Psoas muscle (tissue), 8 donors: ENCODE data around the gene LRP5. TPM values are rescaled to one million over a fixed set of nuclear protein-coding genes. Genes with fewer than 3 reads are reported as not detected.

Source experiments
- ATAC-seq, 4 donors: fragments of 200-7000 bp; cut with Tn5 transposase; one replicate each; pipeline ENCODE4 v1.9.1; 2020; ENCODE audit warnings: moderate library complexity in 3 of 4, mild to moderate bottlenecking in 2 of 4
- DNase-seq, 2 donors: peaks; one replicate each; pipeline ENCODE4 v3.0.0-alpha.2; 2020
- H3K27ac ChIP-seq: fragments of 200-600 bp; one replicate; pipeline ENCODE4 v1.8.0; 2022
- H3K27me3 ChIP-seq, 3 donors: fragments of 200-600 bp in 1 of 3; one replicate each; pipeline versions ENCODE4 v1.6.1 to v1.8.0; 2013 to 2022; ENCODE audit warnings: low read length in 2 of 3, mild to moderate bottlenecking in 2 of 3, moderate library complexity in 1 of 3; ENCODE audit not compliant: insufficient read depth in 3 of 3
- H3K36me3 ChIP-seq, 2 donors: fragments of 200-600 bp in 1 of 2; one replicate each; pipeline versions ENCODE4 v1.6.1 to v1.8.0; 2013 to 2022; ENCODE audit warnings: low read depth in 1 of 2, mild to moderate bottlenecking in 1 of 2, moderate library complexity in 1 of 2; ENCODE audit not compliant: insufficient read depth in 1 of 2
- H3K4me1 ChIP-seq: fragments of 200-600 bp; one replicate; pipeline ENCODE4 v1.8.0; 2022
- H3K4me3 ChIP-seq: fragments of 200-600 bp; one replicate; pipeline ENCODE4 v1.8.0; 2022; ENCODE audit warnings: mild to moderate bottlenecking
- H3K9me3 ChIP-seq: fragments of 200-600 bp; one replicate; pipeline ENCODE4 v1.8.0; 2022
- WGBS, 3 donors: extraction: QIAGEN DNeasy Blood & Tissue Kit; methylation state at CpG; one replicate each; pipeline versions ENCODE4 v1.1.6 to v1.1.7; 2013; 5-methylcytosine and 5-hydroxymethylcytosine counted together
- intact Hi-C, 2 donors: fragments of 100-400 bp; cut with DNase I; formaldehyde crosslinking; loops; one replicate each; pipeline versions ENCODE4 v1.11.0 to v1.14.2; 2022
- polyA plus RNA-seq, 3 donors: library from polyadenylated mRNA; stranded (reverse); fragments of 200-250 nt; gene quantifications; one replicate each; pipeline ENCODE4 v1.2.3, GENCODE V29; 2013
- total RNA-seq, 4 donors: library from RNA; stranded (reverse); fragmentation: NEBNext Ultra II Directional in 2 of 4; extraction: Animal tissue kit (Norgen Biotek cat#: 25700) in 2 of 4; gene quantifications; one replicate each; pipeline versions ENCODE4 v1.2.1 to v1.2.4, GENCODE V29; 2021 to 2023
- TF ChIP-seq, protein P1 (sequence below): fragments of 200-600 bp; IDR thresholded peaks from one replicate; pipeline ENCODE4 v1.8.0; 2022; ENCODE audit warnings: antibody characterized with exemption
- donor health status: healthy with polysubstance abuse.
- donor health status: DM: no; HTN: no; CAD: no; lungs with moderate emphysema.
- donor health status: Bipolar disorder and iron deficiency.
- donor health status: healthy.
- donor health status: DM: yes; HTN: yes; CAD: no.
- donor health status: DM: no; HTN: no; CAD: no.
- donor health status: DM: no; HTN: no; CAD: no.
- donor health status: DM: yes; HTN: yes; CAD: no.

The LRP5 gene
- total and polyA plus RNA-seq, 7 donors = 5.3 to 19.2 (median 16.7) TPM

DNA sequence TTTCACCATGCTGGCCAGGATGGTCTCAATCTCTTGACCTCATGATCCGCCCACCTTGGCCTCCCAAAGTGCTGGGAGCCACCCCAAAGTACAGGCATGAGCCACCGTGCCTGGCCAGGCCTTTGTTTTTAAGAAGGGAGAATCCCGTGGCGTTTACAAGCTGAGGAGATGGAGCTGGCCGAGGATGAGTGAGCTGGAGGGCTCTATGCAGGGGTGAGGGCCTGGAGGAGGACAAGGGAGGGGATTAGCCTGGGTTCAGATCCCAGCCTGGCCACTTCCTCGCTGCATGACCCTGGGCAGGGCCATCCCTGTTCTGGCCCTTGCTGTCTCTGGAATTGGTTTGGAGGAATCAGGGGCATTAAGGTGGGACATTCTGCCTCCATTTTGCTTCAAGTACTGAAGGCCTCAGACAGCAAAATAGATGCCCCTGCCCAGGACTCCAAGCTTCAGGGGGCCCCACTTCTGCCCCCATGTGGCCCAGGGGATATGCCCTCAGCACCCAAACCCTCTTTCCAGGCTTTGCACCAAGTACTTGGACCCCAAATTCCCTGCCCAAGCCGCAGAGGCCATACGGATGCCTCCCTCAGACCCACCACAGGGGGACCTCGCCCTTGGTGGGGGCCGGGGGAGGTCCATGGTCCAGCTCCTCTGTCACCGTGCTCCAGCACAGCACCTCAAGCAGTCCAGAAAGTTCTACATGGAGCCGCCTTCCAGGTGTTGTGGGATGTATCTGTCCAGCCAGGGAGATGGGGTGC, 12.1 kb upstream of the LRP5 start:
- TF ChIP-seq, protein P1, sequence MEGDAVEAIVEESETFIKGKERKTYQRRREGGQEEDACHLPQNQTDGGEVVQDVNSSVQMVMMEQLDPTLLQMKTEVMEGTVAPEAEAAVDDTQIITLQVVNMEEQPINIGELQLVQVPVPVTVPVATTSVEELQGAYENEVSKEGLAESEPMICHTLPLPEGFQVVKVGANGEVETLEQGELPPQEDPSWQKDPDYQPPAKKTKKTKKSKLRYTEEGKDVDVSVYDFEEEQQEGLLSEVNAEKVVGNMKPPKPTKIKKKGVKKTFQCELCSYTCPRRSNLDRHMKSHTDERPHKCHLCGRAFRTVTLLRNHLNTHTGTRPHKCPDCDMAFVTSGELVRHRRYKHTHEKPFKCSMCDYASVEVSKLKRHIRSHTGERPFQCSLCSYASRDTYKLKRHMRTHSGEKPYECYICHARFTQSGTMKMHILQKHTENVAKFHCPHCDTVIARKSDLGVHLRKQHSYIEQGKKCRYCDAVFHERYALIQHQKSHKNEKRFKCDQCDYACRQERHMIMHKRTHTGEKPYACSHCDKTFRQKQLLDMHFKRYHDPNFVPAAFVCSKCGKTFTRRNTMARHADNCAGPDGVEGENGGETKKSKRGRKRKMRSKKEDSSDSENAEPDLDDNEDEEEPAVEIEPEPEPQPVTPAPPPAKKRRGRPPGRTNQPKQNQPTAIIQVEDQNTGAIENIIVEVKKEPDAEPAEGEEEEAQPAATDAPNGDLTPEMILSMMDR = no peak
- DNase-seq = no peak
- WGBS, 3 donors = 89 to 95% (median 92%) methylated on average over 12 of the region's 12 CpGs
- Histone ChIP-seq H3K9me3 (no peaks in the 10 kb centered on the region), H3K4me1 (peaks cover 6% of the 10 kb centered on the region), H3K27me3 (no peaks in the 10 kb centered on the region), H3K4me3 (no peak overlapping the region), H3K36me3 (no peaks in the 10 kb centered on the region), H3K27ac (no peak overlapping the region)
- intact Hi-C loops = no loop called here
- no peak for ATAC-seq

DNA sequence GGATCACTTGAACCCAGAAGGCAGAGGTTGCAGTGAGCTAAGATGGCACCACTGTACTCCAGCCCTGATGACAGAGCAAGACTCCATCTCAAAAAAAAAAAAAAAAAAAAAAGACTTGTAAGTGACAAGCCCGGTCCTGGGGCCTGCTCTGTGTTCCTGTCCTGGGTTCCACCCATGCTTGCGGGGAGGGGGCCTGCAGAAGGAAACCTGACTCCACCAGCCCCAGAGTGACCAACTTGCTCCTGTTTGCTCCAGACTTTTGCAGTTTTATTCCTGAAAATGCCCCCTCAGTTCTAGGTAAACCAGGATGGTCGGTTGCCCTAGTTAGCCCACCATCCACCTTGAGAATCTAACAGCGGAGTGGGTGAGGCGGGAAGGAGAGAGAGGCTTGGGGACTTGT, 10.1 kb upstream of the LRP5 start:
- Histone ChIP-seq H3K27ac (no peak overlapping the region), H3K4me1 (peaks cover 6% of the 10 kb centered on the region), H3K4me3 (no peak overlapping the region), H3K36me3 (no peaks in the 10 kb centered on the region), H3K9me3 (no peaks in the 10 kb centered on the region), H3K27me3 (no peaks in the 10 kb centered on the region)
- DNase-seq = no peak
- no peak for ATAC-seq
- intact Hi-C loops = no loop called here
- TF ChIP-seq, protein P1 = no peak
- WGBS, 3 donors = 67 to 93% (median 84%) methylated on average over 5 of the region's 5 CpGs

DNA sequence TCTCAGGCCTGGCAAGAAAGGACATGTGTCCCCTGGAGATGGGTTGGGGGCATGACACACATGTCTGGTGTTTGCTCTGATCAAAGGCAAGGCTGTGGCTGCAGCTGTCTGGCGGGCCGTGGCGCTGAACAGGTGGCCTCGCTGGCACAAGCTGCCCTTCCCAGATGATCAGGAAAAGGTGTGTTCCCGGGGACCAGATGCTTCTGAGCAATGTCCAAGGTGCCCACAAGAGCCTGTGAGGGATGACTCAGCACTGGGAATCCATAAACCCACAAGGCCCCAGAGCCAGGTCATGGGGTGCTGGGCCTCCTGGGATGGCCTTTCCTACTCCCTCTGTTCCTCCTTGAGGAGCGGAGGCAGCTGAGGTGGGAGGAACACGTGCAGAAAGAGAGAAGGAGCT, 9.7 kb upstream of the LRP5 start:
- no peak overlapping the region for H3K27ac ChIP-seq
- no peak overlapping the region for H3K4me3 ChIP-seq
- ATAC-seq (peak; percentile 34 to 79 (median 73)), DNase-seq (no peak)
- H3K36me3 ChIP-seq = no peaks in the 10 kb centered on the region
- WGBS, 3 donors = 42 to 71% (median 43%) methylated on average over 7 of the region's 7 CpGs
- TF ChIP-seq, protein P1 = no peak
- no peaks in the 10 kb centered on the region for H3K9me3 ChIP-seq
- intact Hi-C loops = no loop called here
- peaks cover 3% of the 10 kb centered on the region for H3K4me1 ChIP-seq
- no peaks in the 10 kb centered on the region for H3K27me3 ChIP-seq

DNA sequence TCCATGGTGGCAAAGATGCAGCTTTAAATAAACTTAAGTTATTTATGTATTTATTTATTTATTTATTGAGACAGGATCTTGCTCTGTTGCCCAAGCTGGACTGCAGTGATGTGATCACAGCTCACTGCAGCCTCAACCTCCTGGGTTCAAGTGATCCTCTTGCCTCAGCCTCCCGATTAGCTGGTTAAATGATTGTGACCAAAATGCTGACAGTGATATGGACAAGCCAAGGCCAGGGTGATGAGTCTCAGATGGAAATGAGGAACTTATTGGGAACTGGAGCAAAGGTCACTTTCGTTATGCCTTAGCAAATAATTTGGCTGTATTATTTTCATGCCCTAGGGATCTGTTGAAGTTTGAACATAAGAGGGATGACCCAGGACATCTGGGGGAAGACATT, 9.3 kb upstream of the LRP5 start:
- H3K4me1 ChIP-seq = peaks cover 2% of the 10 kb centered on the region
- H3K27me3 ChIP-seq = no peaks in the 10 kb centered on the region
- DNase-seq (no peak), ATAC-seq (peak in 1 of 4 donors; percentile 10)
- H3K4me3 ChIP-seq = no peak overlapping the region
- no peaks in the 10 kb centered on the region for H3K36me3 ChIP-seq
- WGBS, 3 donors = 72 to 89% (median 74%) methylated on average over 2 of the region's 2 CpGs
- no peak overlapping the region for H3K27ac ChIP-seq
- intact Hi-C loops = no loop called here
- H3K9me3 ChIP-seq = no peaks in the 10 kb centered on the region
- TF ChIP-seq, protein P1 = no peak
